Measurements from ENCODE around the gene KRTAP1-5.
"Not testable (repeated sequence)": the region's sequence is repeated elsewhere in the genome, so short reads cannot be mapped to it uniquely, and the experiment has no call there.

KRTAP1-5 gene

GRCh38 chr17:41002814-41003213, 24.2 kb downstream of the KRTAP1-5 start:
- no peak for DNase-seq

- no peak for DNase-seq
These were observed 25.2 kb downstream of the KRTAP1-5 start for GRCh38 chr17:41001795-41002194.

GRCh38 chr17:40999563-40999962, 27.4 kb downstream of the KRTAP1-5 start, which contains the start of gene KRTAP3-2:
Gene KRTAP3-2, minus strand, starts transcription at chr17:40999906. Its CDS starts 53 bp downstream, at chr17:40999853.
- not testable (repeated sequence) for DNase-seq

- DNase-seq, result no peak
These were observed 29.6 kb downstream of the KRTAP1-5 start for GRCh38 chr17:40997361-40997760.

- no peak for DNase-seq
These were observed 30.2 kb downstream of the KRTAP1-5 start for GRCh38 chr17:40996829-40997228.

GRCh38 chr17:40995116-40995515, 31.9 kb downstream of the KRTAP1-5 start:
- DNase-seq, result no peak

- DNase-seq, result no peak
These were observed 33.2 kb downstream of the KRTAP1-5 start, which contains the start of gene KRTAP3-3 for GRCh38 chr17:40993839-40994238. Gene KRTAP3-3, minus strand, starts transcription at chr17:40994164. Its CDS starts 67 bp downstream, at chr17:40994097.

- no peak for DNase-seq
These were observed 33.9 kb downstream of the KRTAP1-5 start for GRCh38 chr17:40993084-40993483.

- DNase-seq, result no peak
These were observed 34.3 kb downstream of the KRTAP1-5 start for GRCh38 chr17:40992666-40993065.

GRCh38 chr17:40986920-40987319, 40.1 kb downstream of the KRTAP1-5 start:
- DNase-seq, result no peak

- no peak for DNase-seq
These were observed 42.8 kb downstream of the KRTAP1-5 start, which contains the start of gene KRT40 for GRCh38 chr17:40984226-40984625. Gene KRT40, minus strand, starts transcription at chr17:40984326. Its CDS starts 53 bp downstream, at chr17:40984273.

GRCh38 chr17:40981115-40981514, 45.9 kb downstream of the KRTAP1-5 start:
- DNase-seq, result no peak

- DNase-seq, result no peak
These were observed 46.4 kb downstream of the KRTAP1-5 start for GRCh38 chr17:40980596-40980995.

GRCh38 chr17:40980117-40980516, 46.9 kb downstream of the KRTAP1-5 start:
- no peak for DNase-seq

- DNase-seq, result no peak
These were observed 48.3 kb downstream of the KRTAP1-5 start for GRCh38 chr17:40978575-40979151.

Data from activated naive CD4-positive, alpha-beta T cell treated with Interleukin-2 at 50 U/mL for 16 hours (primary cell).